CD4-positive, alpha-beta T cell (primary cell): Measurements from ENCODE around the gene PPP1R13B. TPM values are rescaled to one million over a fixed set of nuclear protein-coding genes. Genes with fewer than 3 reads are reported as not detected.

Source experiments
- ATAC-seq: fragments of 200-7000 bp; cut with Tn5 transposase; one replicate; pipeline ENCODE4 v1.10.0; 2022; ENCODE audit warnings: mild to moderate bottlenecking; ENCODE audit not compliant: poor library complexity
- CTCF ChIA-PET: fragments of 350-600 bp; sonication (Branson Sonifier 250); formaldehyde crosslinking; loops from one replicate; lab custom pipeline; 2021; ENCODE audit warnings: antibody characterized with exemption, inconsistent platforms; lab: Charles Lee
- POLR2A ChIA-PET: fragments of 350-600 bp; sonication (Branson Sonifier 250); formaldehyde crosslinking; loops from one replicate; lab custom pipeline; 2021; ENCODE audit warnings: antibody characterized with exemption, inconsistent platforms; lab: Charles Lee
- DNase-seq, 14 experiments: peaks; one replicate each; pipeline ENCODE4 v3.0.0-alpha.2; 2013 to 2020; ENCODE audit warnings: mixed read lengths in 2 of 14
- H3K27ac ChIP-seq, 2 donors: one replicate each; pipeline versions ENCODE4 v1.5.1 to v1.7.0; 2013; ENCODE audit warnings: low read length in 2 of 2, low read depth in 1 of 2, mild to moderate bottlenecking in 1 of 2
- H3K27me3 ChIP-seq, 2 experiments: 1 replicate in 1 of 2; 2 replicates in 1 of 2; pipeline versions ENCODE4 v1.6.1 to v1.7.0; 2013; ENCODE audit warnings: low read length in 2 of 2, control low read depth in 1 of 2, mild to moderate bottlenecking in 1 of 2, moderate library complexity in 1 of 2; ENCODE audit not compliant: insufficient read depth in 2 of 2, control insufficient read depth in 1 of 2
- H3K36me3 ChIP-seq: one replicate; pipeline ENCODE4 v1.6.1; 2013; ENCODE audit warnings: low read length, control low read depth; ENCODE audit not compliant: insufficient read depth
- H3K4me1 ChIP-seq: one replicate; pipeline ENCODE4 v1.6.1; 2013; ENCODE audit warnings: low read length, control low read depth; ENCODE audit not compliant: insufficient read depth
- H3K4me3 ChIP-seq: one replicate; pipeline ENCODE4 v1.5.1; 2013; ENCODE audit warnings: mild to moderate bottlenecking, low read length, moderate library complexity
- H3K9me3 ChIP-seq, 2 experiments: 1 replicate in 1 of 2; 2 replicates in 1 of 2; pipeline versions ENCODE4 v1.6.1 to v1.7.0; 2013; ENCODE audit warnings: low read length in 2 of 2, mild to moderate bottlenecking in 2 of 2, control low read depth in 1 of 2, moderate library complexity in 1 of 2; ENCODE audit not compliant: control insufficient read depth in 1 of 2, insufficient read depth in 1 of 2
- H3K27ac Mint-ChIP-seq: one replicate; pipeline ENCODE4 v1.8.0; 2020; ENCODE audit warnings: mixed read lengths
- H3K27me3 Mint-ChIP-seq: one replicate; pipeline ENCODE4 v1.8.0; 2021; ENCODE audit warnings: mixed read lengths
- H3K36me3 Mint-ChIP-seq: one replicate; pipeline ENCODE4 v1.8.0; 2021; ENCODE audit warnings: low read depth, mixed read lengths
- H3K4me1 Mint-ChIP-seq: one replicate; pipeline ENCODE4 v1.8.0; 2021; ENCODE audit warnings: low read depth, mixed read lengths
- H3K4me3 Mint-ChIP-seq: one replicate; pipeline ENCODE4 v1.8.0; 2020; ENCODE audit warnings: mild to moderate bottlenecking, mixed read lengths
- H3K9me3 Mint-ChIP-seq: one replicate; pipeline ENCODE4 v1.8.0; 2020; ENCODE audit warnings: mixed read lengths
- intact Hi-C, 2 experiments: fragments of 100-400 bp; cut with DNase I in 1 of 2; cut with micrococcal nuclease in 1 of 2; formaldehyde crosslinking; loops; one replicate each; pipeline versions ENCODE4 v1.15.1 to v1.9.0; 2023 to 2025; cut with DNase I, micrococcal nuclease
- total RNA-seq, 174 experiments: library from RNA in 2 of 174; stranded (reverse) in 2 of 174; gene quantifications; one replicate each; pipeline ENCODE4 v1.2.3 and lab custom pipeline; 2021 to 2026
- TF ChIP-seq, protein P1 (sequence below): fragments of 200-600 bp; IDR thresholded peaks from one replicate; pipeline ENCODE4 v1.8.0; 2022; ENCODE audit warnings: antibody characterized with exemption, mild to moderate bottlenecking

PPP1R13B gene
- total RNA-seq, 2 experiments from 2014 or later, result 14.3 to 14.4 TPM

DNA sequence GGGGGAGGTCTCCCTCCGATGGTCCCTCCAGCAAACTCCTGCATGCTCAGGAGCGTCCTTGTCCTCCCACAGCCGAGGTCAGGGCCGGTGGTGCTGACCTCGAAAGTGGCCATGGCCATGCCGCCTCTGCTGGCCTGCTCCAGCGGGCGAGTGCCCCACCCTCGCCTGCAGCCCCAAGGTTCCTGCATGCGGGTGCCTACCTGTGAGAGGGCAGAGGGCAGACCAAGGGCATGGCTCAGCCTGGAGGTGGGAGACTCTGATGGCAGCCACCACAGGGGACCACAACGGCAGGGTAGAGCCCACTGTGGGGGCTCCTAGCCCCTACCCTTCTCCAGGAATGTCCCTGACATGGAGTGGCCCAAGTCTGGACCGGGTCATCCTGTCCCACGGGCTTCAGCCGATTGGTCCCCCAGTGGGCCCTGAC lies 38.1 kb upstream of the PPP1R13B start:
- intact Hi-C loops, result no loop called here
- CTCF ChIA-PET, result no interaction called here
- Mint-ChIP-seq H3K4me1 (peaks cover 7% of the 10 kb centered on the region), H3K27me3 (no peaks in the 10 kb centered on the region), H3K4me3 (no peak overlapping the region), H3K36me3 (no peaks in the 10 kb centered on the region), H3K9me3 (no peaks in the 10 kb centered on the region), H3K27ac (no peak overlapping the region)
- H3K36me3 ChIP-seq, result no peaks in the 10 kb centered on the region
- no peaks in the 10 kb centered on the region for H3K9me3 ChIP-seq
- POLR2A ChIA-PET, result no interaction called here
- no peak overlapping the region for H3K4me3 ChIP-seq
- TF ChIP-seq, protein P1, sequence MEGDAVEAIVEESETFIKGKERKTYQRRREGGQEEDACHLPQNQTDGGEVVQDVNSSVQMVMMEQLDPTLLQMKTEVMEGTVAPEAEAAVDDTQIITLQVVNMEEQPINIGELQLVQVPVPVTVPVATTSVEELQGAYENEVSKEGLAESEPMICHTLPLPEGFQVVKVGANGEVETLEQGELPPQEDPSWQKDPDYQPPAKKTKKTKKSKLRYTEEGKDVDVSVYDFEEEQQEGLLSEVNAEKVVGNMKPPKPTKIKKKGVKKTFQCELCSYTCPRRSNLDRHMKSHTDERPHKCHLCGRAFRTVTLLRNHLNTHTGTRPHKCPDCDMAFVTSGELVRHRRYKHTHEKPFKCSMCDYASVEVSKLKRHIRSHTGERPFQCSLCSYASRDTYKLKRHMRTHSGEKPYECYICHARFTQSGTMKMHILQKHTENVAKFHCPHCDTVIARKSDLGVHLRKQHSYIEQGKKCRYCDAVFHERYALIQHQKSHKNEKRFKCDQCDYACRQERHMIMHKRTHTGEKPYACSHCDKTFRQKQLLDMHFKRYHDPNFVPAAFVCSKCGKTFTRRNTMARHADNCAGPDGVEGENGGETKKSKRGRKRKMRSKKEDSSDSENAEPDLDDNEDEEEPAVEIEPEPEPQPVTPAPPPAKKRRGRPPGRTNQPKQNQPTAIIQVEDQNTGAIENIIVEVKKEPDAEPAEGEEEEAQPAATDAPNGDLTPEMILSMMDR, result no peak
- H3K4me1 ChIP-seq, result peaks cover 5% of the 10 kb centered on the region
- no peak for DNase-seq
- no peak overlapping the region for H3K27ac ChIP-seq
- no peak for ATAC-seq
- peaks cover 0 to 5% of the 10 kb centered on the region in 2 experiments for H3K27me3 ChIP-seq

DNA sequence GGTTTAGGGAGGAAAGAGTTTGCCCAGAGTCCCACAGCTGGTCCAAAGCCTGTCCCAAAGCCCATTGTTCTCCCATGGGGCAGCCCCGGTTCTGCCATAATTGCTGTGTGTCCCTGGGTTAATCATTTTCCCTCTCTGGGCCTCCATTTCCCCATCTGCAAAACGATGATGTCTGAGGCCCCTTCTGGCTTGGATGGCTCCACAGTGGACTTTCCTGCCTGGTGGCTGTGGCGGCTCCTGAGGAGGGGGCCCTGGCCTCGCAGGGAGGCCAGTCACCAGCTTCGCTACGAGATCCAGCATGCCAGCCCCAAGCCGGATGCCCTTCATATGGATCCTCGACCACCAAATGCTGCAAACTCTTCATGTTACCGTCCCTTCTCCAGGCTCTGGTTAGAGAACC lies 37.5 kb upstream of the PPP1R13B start:
- TF ChIP-seq, protein P1, result no peak
- ChIA-PET POLR2A (no interaction called here), CTCF (no interaction called here)
- no peak overlapping the region for H3K4me3 ChIP-seq
- no peaks in the 10 kb centered on the region for H3K9me3 Mint-ChIP-seq
- intact Hi-C loops, result no loop called here
- no peak for ATAC-seq
- H3K27ac ChIP-seq, result no peak overlapping the region
- H3K27me3 Mint-ChIP-seq, result no peaks in the 10 kb centered on the region
- no peak for DNase-seq
- H3K36me3 ChIP-seq, result no peaks in the 10 kb centered on the region
- H3K4me1 Mint-ChIP-seq, result peaks cover 13% of the 10 kb centered on the region
- H3K27me3 ChIP-seq, result peaks cover 0 to 5% of the 10 kb centered on the region in 2 experiments
- H3K27ac Mint-ChIP-seq, result no peak overlapping the region
- H3K9me3 ChIP-seq, result no peaks in the 10 kb centered on the region
- no peaks in the 10 kb centered on the region for H3K36me3 Mint-ChIP-seq
- H3K4me3 Mint-ChIP-seq, result no peak overlapping the region
- peaks cover 12% of the 10 kb centered on the region for H3K4me1 ChIP-seq

DNA sequence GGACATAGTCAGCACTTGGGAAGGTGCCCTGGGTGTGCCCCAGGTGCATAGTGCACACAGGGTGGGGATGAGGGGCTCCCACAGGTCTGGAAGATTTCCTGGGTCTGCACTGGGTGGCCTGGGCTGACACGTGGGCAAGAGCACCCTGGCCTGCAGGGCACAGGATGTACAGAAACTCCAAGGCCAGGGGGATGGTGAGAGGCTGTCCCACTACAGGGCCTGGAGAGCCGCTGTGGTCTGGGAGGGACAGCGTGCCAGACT lies 35.8 kb upstream of the PPP1R13B start:
- Mint-ChIP-seq H3K4me1 (peaks cover 20% of the 10 kb centered on the region), H3K36me3 (no peaks in the 10 kb centered on the region), H3K27me3 (no peaks in the 10 kb centered on the region), H3K9me3 (no peaks in the 10 kb centered on the region), H3K4me3 (no peak overlapping the region), H3K27ac (no peak overlapping the region)
- no peak for DNase-seq
- peaks cover 0 to 5% of the 10 kb centered on the region in 2 experiments for H3K27me3 ChIP-seq
- intact Hi-C loops, result no loop called here
- ChIA-PET CTCF (no interaction called here), POLR2A (no interaction called here)
- no peak for ATAC-seq
- no peak overlapping the region for H3K27ac ChIP-seq
- no peaks in the 10 kb centered on the region for H3K9me3 ChIP-seq
- peaks cover 17% of the 10 kb centered on the region for H3K4me1 ChIP-seq
- no peaks in the 10 kb centered on the region for H3K36me3 ChIP-seq
- H3K4me3 ChIP-seq, result no peak overlapping the region
- TF ChIP-seq, protein P1, result no peak
